Epithelial cell of esophagus (primary cell): ENCODE measurements around the gene UBAC2.

ENCODE experiments used
- DNase-seq: peaks from one replicate; pipeline ENCODE4 v3.0.0; 2010; ENCODE audit warnings: low read depth
- H3K4me3 ChIP-seq: 2 replicates; pipeline ENCODE4 v1.5.1; 2011; ENCODE audit warnings: mild to moderate bottlenecking, low read length, control low read depth
- CTCF ChIP-seq: IDR thresholded peaks from 2 replicates; pipeline ENCODE4 v1.5.1; 2011; ENCODE audit warnings: low read depth, mild to moderate bottlenecking, low read length, control low read depth, inconsistent platforms; ENCODE audit not compliant: insufficient read depth; ENCODE audit errors: missing control alignments

Gene UBAC2

GRCh38 chr13:99172951-99173350 lies 27.7 kb upstream of the UBAC2 start:
- DNase-seq, result no peak
- H3K4me3 ChIP-seq, result no peak overlapping the region
- no peak for TF ChIP-seq CTCF

GRCh38 chr13:99173606-99174005 lies 27.0 kb upstream of the UBAC2 start:
- no peak for TF ChIP-seq CTCF
- no peak for DNase-seq

GRCh38 chr13:99174533-99175100 lies 26.0 kb upstream of the UBAC2 start:
- DNase-seq, result no peak
- no peak overlapping the region for H3K4me3 ChIP-seq
- TF ChIP-seq CTCF, result no peak

More at GRCh38 chr13:99173606-99174005, 27.0 kb upstream of the UBAC2 start:
- no peak overlapping the region for H3K4me3 ChIP-seq

GRCh38 chr13:99176309-99177276 lies 24.1 kb upstream of the UBAC2 start:
- DNase-seq, result peak; percentile 68
- no peak overlapping the region for H3K4me3 ChIP-seq
- TF ChIP-seq CTCF, result peak; percentile 96

GRCh38 chr13:99178636-99179035 lies 22.0 kb upstream of the UBAC2 start:
- no peak for TF ChIP-seq CTCF
- peak; percentile 25 for DNase-seq
- H3K4me3 ChIP-seq, result no peak overlapping the region

GRCh38 chr13:99179460-99179859 lies 21.2 kb upstream of the UBAC2 start:
- no peak for DNase-seq
- no peak for TF ChIP-seq CTCF
- H3K4me3 ChIP-seq, result no peak overlapping the region
